ENCODE measurements around the gene ALKBH2.

Gene ALKBH2

DNA sequence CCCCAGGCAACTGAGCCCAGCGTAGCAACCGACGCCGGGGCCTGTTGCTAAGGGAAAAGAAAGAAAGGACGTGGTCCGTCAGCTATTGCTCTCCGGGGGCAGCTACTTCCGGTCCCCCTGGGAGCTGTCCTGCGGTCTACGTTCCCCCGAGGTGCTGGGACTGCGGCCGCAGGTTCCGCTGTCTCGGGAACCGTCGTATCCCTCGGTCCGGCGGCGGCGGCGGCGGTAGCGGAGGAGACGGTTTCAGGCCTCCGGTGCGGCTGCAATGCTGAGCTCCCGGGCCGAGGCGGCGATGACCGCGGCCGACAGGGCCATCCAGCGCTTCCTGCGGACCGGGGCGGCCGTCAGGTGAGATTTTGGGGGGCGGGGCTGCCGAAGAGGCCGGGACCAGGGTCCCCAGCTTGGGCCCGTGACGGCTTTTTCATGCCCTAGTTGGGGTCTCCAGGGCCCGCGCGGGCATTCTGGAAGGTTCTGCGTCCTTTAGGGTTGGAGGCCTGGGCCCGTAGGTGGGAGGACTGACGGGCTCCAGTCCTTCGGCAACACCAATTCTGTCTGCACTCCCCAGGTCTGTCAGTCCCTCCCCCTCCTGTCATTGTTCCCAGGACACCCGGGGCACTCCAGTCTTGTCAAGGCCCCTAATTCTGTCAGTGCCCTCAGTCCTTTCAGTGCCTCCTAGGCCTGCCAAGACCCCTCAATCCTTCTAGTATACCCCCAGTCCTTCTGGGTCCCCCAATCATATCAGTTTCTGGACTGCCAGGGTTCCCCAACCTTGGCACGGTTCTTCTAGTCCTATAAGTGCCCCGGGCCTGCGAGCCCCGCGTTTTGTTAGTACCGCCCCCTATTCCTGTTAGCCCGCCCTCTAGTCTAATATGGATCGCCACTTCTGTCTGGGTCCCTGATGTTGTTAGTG lies 40.6 kb downstream of the ALKBH2 start, which contains the start of gene USP30:
Gene USP30, plus strand, starts transcription at position 163 of the 910 bp plus-strand sequence. Its CDS starts 103 bp downstream, at position 266.
- no peak; the same call in 1 of the 2 replicates for TF ChIP-seq TEAD4 (IDR thresholded peaks at IDR 0.05)
- TF ChIP-seq RAD21 (IDR thresholded peaks at IDR 0.05; ENCODE audit: low read depth), result no peak
- TF ChIP-seq NFIC (IDR thresholded peaks at IDR 0.05), result 0 out of 2 replicates have a peak, but pooled peaks have one; percentile 6
- TF ChIP-seq, protein P1, sequence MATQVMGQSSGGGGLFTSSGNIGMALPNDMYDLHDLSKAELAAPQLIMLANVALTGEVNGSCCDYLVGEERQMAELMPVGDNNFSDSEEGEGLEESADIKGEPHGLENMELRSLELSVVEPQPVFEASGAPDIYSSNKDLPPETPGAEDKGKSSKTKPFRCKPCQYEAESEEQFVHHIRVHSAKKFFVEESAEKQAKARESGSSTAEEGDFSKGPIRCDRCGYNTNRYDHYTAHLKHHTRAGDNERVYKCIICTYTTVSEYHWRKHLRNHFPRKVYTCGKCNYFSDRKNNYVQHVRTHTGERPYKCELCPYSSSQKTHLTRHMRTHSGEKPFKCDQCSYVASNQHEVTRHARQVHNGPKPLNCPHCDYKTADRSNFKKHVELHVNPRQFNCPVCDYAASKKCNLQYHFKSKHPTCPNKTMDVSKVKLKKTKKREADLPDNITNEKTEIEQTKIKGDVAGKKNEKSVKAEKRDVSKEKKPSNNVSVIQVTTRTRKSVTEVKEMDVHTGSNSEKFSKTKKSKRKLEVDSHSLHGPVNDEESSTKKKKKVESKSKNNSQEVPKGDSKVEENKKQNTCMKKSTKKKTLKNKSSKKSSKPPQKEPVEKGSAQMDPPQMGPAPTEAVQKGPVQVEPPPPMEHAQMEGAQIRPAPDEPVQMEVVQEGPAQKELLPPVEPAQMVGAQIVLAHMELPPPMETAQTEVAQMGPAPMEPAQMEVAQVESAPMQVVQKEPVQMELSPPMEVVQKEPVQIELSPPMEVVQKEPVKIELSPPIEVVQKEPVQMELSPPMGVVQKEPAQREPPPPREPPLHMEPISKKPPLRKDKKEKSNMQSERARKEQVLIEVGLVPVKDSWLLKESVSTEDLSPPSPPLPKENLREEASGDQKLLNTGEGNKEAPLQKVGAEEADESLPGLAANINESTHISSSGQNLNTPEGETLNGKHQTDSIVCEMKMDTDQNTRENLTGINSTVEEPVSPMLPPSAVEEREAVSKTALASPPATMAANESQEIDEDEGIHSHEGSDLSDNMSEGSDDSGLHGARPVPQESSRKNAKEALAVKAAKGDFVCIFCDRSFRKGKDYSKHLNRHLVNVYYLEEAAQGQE (IDR thresholded peaks at IDR 0.05; ENCODE audit: low read depth), result peak; percentile 31
- TF ChIP-seq CREB1 (IDR thresholded peaks at IDR 0.05; ENCODE audit: low read depth), result no peak
- TF ChIP-seq, protein P2, sequence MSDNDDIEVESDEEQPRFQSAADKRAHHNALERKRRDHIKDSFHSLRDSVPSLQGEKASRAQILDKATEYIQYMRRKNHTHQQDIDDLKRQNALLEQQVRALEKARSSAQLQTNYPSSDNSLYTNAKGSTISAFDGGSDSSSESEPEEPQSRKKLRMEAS (IDR thresholded peaks at IDR 0.05), result peak; percentile 78
- peak; percentile 75 for TF ChIP-seq EP300 (IDR thresholded peaks at IDR 0.05; ENCODE audit: borderline replicate concordance)
- TF ChIP-seq EGR1 (IDR thresholded peaks at IDR 0.05), result 0 out of 2 replicates have a peak, but pooled peaks have one; percentile 17
- TF ChIP-seq TCF12 (IDR thresholded peaks at IDR 0.05; ENCODE audit: low read depth), result peak; percentile 87
- TF ChIP-seq ZBTB7A (IDR thresholded peaks at IDR 0.05; ENCODE audit: low read depth), result no peak; the same call in 1 of the 2 replicates
- TF ChIP-seq FOXM1 (IDR thresholded peaks at IDR 0.05; ENCODE audit: borderline replicate concordance, low read depth), result no peak
- no peak; the same call in 1 of the 2 replicates for TF ChIP-seq CEBPB (IDR thresholded peaks at IDR 0.05)
- peak; percentile 76 for TF ChIP-seq YY1 (IDR thresholded peaks at IDR 0.05; ENCODE audit: low read depth)
- TF ChIP-seq TAF1 (IDR thresholded peaks at IDR 0.05; ENCODE audit: low read depth), result peak; percentile 84
- TF ChIP-seq, protein P3, sequence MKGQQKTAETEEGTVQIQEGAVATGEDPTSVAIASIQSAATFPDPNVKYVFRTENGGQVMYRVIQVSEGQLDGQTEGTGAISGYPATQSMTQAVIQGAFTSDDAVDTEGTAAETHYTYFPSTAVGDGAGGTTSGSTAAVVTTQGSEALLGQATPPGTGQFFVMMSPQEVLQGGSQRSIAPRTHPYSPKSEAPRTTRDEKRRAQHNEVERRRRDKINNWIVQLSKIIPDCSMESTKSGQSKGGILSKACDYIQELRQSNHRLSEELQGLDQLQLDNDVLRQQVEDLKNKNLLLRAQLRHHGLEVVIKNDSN (IDR thresholded peaks at IDR 0.05), result peak; percentile 81

DNA sequence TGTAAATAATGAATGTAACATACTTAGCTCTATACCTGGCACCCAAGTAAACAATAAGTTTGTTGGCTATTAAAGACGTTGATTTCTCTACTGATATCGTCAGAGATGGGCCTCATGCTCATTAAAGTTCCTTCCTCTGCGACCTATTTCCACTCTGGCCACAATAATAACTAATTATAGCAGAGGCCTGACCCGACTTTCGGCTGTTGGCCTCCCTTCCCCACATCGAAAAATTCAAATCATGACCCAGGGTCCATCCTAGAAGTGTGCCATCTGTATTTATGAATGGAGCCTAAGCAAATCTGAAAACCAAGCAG lies 41.2 kb downstream of the ALKBH2 start:
- TF ChIP-seq NFIC (IDR thresholded peaks at IDR 0.05), result no peak
- TF ChIP-seq, protein P2 (IDR thresholded peaks at IDR 0.05), result no peak
- TF ChIP-seq EGR1 (IDR thresholded peaks at IDR 0.05), result no peak
- TF ChIP-seq EP300 (IDR thresholded peaks at IDR 0.05; ENCODE audit: borderline replicate concordance), result no peak
- no peak for TF ChIP-seq TEAD4 (IDR thresholded peaks at IDR 0.05)
- no peak for TF ChIP-seq TAF1 (IDR thresholded peaks at IDR 0.05; ENCODE audit: low read depth)
- TF ChIP-seq ZBTB7A (IDR thresholded peaks at IDR 0.05; ENCODE audit: low read depth), result no peak
- no peak for TF ChIP-seq YY1 (IDR thresholded peaks at IDR 0.05; ENCODE audit: low read depth)
- TF ChIP-seq CREB1 (IDR thresholded peaks at IDR 0.05; ENCODE audit: low read depth), result no peak
- TF ChIP-seq RAD21 (IDR thresholded peaks at IDR 0.05; ENCODE audit: low read depth), result no peak
- TF ChIP-seq CEBPB (IDR thresholded peaks at IDR 0.05), result no peak
- TF ChIP-seq FOXM1 (IDR thresholded peaks at IDR 0.05; ENCODE audit: borderline replicate concordance, low read depth), result no peak
- TF ChIP-seq, protein P1 (IDR thresholded peaks at IDR 0.05; ENCODE audit: low read depth), result no peak

DNA sequence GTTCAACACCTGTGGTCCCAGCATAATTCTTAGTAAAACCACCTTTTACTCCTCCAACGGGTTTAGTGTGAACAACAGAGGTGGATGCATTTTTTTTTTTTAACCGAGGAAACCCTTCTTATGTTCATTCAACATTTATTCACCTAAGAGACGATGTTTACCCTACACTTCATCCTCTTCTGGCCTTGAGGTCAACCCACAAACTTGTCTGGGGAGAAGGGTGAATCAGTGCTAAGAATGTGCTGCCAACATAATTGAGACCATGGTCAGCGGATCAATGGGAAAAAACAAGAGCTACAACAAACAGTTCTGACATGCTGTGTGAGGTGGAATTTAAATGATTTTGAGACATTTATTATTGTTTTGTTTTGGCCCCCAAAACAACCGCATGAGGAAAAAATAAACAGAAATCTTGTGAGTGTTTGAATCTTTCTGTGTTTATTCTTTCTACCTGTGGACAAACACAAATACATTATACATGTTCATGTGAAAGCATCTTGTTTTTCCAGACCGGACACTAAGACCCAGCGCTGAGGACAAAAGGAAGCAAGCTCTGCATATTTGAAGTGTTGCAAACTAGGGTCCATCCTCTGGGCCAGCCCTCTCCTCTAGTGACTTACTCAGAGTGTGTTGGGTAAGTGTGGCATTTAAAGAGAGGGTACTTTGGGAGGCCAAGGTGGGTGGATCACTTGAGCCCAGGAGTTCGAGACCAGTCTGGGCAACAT lies 46.0 kb downstream of the ALKBH2 start:
- TF ChIP-seq EGR1 (IDR thresholded peaks at IDR 0.05) (no peak), ZBTB7A (IDR thresholded peaks at IDR 0.05; ENCODE audit: low read depth) (no peak), TEAD4 (IDR thresholded peaks at IDR 0.05) (no peak), NFIC (IDR thresholded peaks at IDR 0.05) (no peak), TCF12 (IDR thresholded peaks at IDR 0.05; ENCODE audit: low read depth) (no peak), YY1 (IDR thresholded peaks at IDR 0.05; ENCODE audit: low read depth) (no peak), CREB1 (IDR thresholded peaks at IDR 0.05; ENCODE audit: low read depth) (no peak), TAF1 (IDR thresholded peaks at IDR 0.05; ENCODE audit: low read depth) (no peak), RAD21 (IDR thresholded peaks at IDR 0.05; ENCODE audit: low read depth) (no peak)
- TF ChIP-seq, protein P1 (IDR thresholded peaks at IDR 0.05; ENCODE audit: low read depth), result no peak
- TF ChIP-seq, protein P3 (IDR thresholded peaks at IDR 0.05), result no peak
- TF ChIP-seq, protein P2 (IDR thresholded peaks at IDR 0.05), result no peak
